Karpas-422 (cell line): ENCODE results near the gene AIFM2. TPM values are rescaled to one million over a fixed set of nuclear protein-coding genes. Genes with fewer than 3 reads are reported as not detected.

Experiments used
- DNase-seq: peaks from one replicate; pipeline ENCODE4 v3.0.0-alpha.2; 2015
- H2AFZ ChIP-seq: fragments of 200-600 bp; sonication (generic); 2 replicates; pipeline ENCODE4 v1.6.1; 2014; ENCODE audit warnings: antibody characterized with exemption, low read length, mixed read lengths
- H3K27ac ChIP-seq: fragments of 200-600 bp; sonication (generic); 2 replicates; pipeline ENCODE4 v1.5.1; 2014; ENCODE audit warnings: mild to moderate bottlenecking, low read length, moderate library complexity
- H3K27me3 ChIP-seq: fragments of 200-600 bp; sonication (generic); 2 replicates; pipeline ENCODE4 v1.6.1; 2014; ENCODE audit warnings: low read length, mixed read lengths
- H3K36me3 ChIP-seq: fragments of 200-600 bp; sonication (generic); 2 replicates; pipeline ENCODE4 v1.6.1; 2014; ENCODE audit warnings: low read length, mixed read lengths; ENCODE audit not compliant: insufficient read depth
- H3K4me1 ChIP-seq: fragments of 200-600 bp; sonication (generic); 2 replicates; pipeline ENCODE4 v1.6.1; 2014; ENCODE audit warnings: mild to moderate bottlenecking, low read length, mixed read lengths
- H3K4me2 ChIP-seq: fragments of 200-600 bp; sonication (generic); 2 replicates; pipeline ENCODE4 v1.6.1; 2014; ENCODE audit warnings: low read length, low read depth, mild to moderate bottlenecking; ENCODE audit not compliant: poor library complexity, severe bottlenecking
- H3K4me3 ChIP-seq: fragments of 200-600 bp; sonication (generic); 2 replicates; pipeline ENCODE4 v1.5.1; 2014; ENCODE audit warnings: mild to moderate bottlenecking, antibody characterized with exemption, low read length, mixed read lengths
- H3K79me2 ChIP-seq: fragments of 200-600 bp; sonication (generic); 2 replicates; pipeline ENCODE4 v1.6.1; 2014; ENCODE audit warnings: mild to moderate bottlenecking, low read length, mixed read lengths
- H3K9ac ChIP-seq: fragments of 200-600 bp; sonication (generic); 2 replicates; pipeline ENCODE4 v1.6.0; 2014; ENCODE audit warnings: low read length
- H3K9me2 ChIP-seq: fragments of 200-600 bp; sonication (generic), shearing (Covaris generic); replicated peaks from 2 replicates; pipeline ENCODE4 v1.6.0; 2014; ENCODE audit warnings: mild to moderate bottlenecking, low read length, moderate library complexity; ENCODE audit not compliant: insufficient read depth
- H3K9me3 ChIP-seq: fragments of 300-700, 200-600 bp; sonication (generic); 2 replicates; pipeline ENCODE4 v1.6.1; 2014; ENCODE audit warnings: low read length, mixed read lengths
- H4K20me1 ChIP-seq: fragments of 200-600 bp; sonication (generic); 2 replicates; pipeline ENCODE4 v1.6.1; 2014; ENCODE audit warnings: mild to moderate bottlenecking, antibody characterized with exemption, low read length, low read depth; ENCODE audit not compliant: insufficient read depth
- total RNA-seq: library from RNA; depleted of rRNA; stranded (reverse); fragments of >200 nt; shearing (Covaris generic); gene quantifications from 2 replicates; pipeline ENCODE4 v1.2.3, GENCODE V29; 2014; ENCODE audit warnings: low replicate concordance

AIFM2 gene
- total RNA-seq, 1 experiment from 2014 or later: 5.7 TPM

- H2AFZ ChIP-seq: no peak overlapping the region
- no peaks in the 10 kb centered on the region for H3K27me3 ChIP-seq
- H3K27ac ChIP-seq: no peak overlapping the region
- H3K9ac ChIP-seq: no peak overlapping the region
- H3K9me2 ChIP-seq: no peaks in the 10 kb centered on the region
- H3K36me3 ChIP-seq: no peaks in the 10 kb centered on the region
- H3K4me1 ChIP-seq: no peaks in the 10 kb centered on the region
- H3K79me2 ChIP-seq: no peaks in the 10 kb centered on the region
- H3K4me3 ChIP-seq: no peak overlapping the region
- no peak overlapping the region for H3K4me2 ChIP-seq
- no peak for DNase-seq
- no peaks in the 10 kb centered on the region for H4K20me1 ChIP-seq
- no peaks in the 10 kb centered on the region for H3K9me3 ChIP-seq
Measured at GRCh38 chr10:70078937-70079336, 53.7 kb downstream of the AIFM2 start.

GRCh38 chr10:70078329-70078728 lies 54.3 kb downstream of the AIFM2 start:
- Histone ChIP-seq H3K4me2 (no peak overlapping the region), H3K27ac (no peak overlapping the region), H2AFZ (no peak overlapping the region), H3K9me2 (no peaks in the 10 kb centered on the region), H3K36me3 (no peaks in the 10 kb centered on the region), H4K20me1 (no peaks in the 10 kb centered on the region), H3K4me3 (no peak overlapping the region), H3K79me2 (no peaks in the 10 kb centered on the region), H3K4me1 (no peaks in the 10 kb centered on the region), H3K27me3 (no peaks in the 10 kb centered on the region), H3K9me3 (no peaks in the 10 kb centered on the region), H3K9ac (no peak overlapping the region)
- no peak for DNase-seq

DNA sequence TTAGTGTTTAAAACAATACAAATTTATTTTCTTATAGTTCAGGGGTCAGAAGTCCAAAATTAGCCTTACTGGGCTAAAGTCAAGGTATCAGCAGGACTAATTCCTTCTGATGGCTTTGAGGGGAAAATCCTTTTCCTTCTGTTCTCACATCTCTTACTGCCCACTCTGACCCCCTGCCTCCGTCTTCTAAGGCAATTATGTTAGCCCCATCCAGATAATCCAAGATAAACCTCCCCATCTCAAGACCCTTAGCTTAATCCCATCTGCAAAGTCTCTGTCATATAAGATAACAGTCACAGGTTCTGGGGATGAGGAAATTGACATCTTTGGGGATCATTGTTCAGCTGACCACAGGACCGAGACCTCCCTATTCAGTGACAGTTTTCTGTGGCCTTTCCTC lies 57.7 kb downstream of the AIFM2 start:
- no peak overlapping the region for H3K4me2 ChIP-seq
- H3K9me2 ChIP-seq: no peaks in the 10 kb centered on the region
- no peak overlapping the region for H2AFZ ChIP-seq
- H3K9me3 ChIP-seq: no peaks in the 10 kb centered on the region
- H3K36me3 ChIP-seq: no peaks in the 10 kb centered on the region
- no peak overlapping the region for H3K9ac ChIP-seq
- no peak overlapping the region for H3K4me3 ChIP-seq
- H4K20me1 ChIP-seq: no peaks in the 10 kb centered on the region
- no peaks in the 10 kb centered on the region for H3K79me2 ChIP-seq
- no peak for DNase-seq
- H3K27me3 ChIP-seq: no peaks in the 10 kb centered on the region
- H3K27ac ChIP-seq: no peak overlapping the region
- H3K4me1 ChIP-seq: no peaks in the 10 kb centered on the region

GRCh38 chr10:70074165-70074564 lies 58.5 kb downstream of the AIFM2 start:
- H3K4me2 ChIP-seq: no peak overlapping the region
- no peaks in the 10 kb centered on the region for H3K9me2 ChIP-seq
- H3K4me1 ChIP-seq: peaks cover 2% of the 10 kb centered on the region
- no peak overlapping the region for H3K27ac ChIP-seq
- no peak for DNase-seq
- H3K9me3 ChIP-seq: no peaks in the 10 kb centered on the region
- no peaks in the 10 kb centered on the region for H4K20me1 ChIP-seq
- no peaks in the 10 kb centered on the region for H3K27me3 ChIP-seq
- H3K9ac ChIP-seq: no peak overlapping the region
- no peak overlapping the region for H3K4me3 ChIP-seq
- no peaks in the 10 kb centered on the region for H3K79me2 ChIP-seq
- H3K36me3 ChIP-seq: no peaks in the 10 kb centered on the region
- no peak overlapping the region for H2AFZ ChIP-seq

DNA sequence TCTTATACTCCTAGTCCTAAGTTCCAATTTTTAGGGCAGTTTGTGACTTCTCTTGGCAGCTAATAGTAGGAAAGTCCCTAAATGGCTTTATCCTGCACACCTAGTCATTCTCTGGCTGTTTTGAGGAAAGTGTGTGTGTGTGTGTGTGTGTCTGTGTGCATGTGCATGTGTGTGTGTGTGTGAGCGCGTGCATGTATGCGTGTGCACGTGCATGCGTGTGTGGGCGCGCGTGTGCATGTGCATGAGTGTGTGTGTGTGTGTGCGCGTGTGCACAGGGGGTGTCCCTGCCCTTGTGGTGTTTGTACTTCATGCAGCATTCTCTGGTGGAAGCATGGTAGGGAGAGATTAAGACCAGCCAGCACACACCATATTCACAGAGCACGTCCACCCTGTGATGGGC lies 61.8 kb downstream of the AIFM2 start:
- no peak overlapping the region for H3K4me3 ChIP-seq
- H3K9ac ChIP-seq: no peak overlapping the region
- no peaks in the 10 kb centered on the region for H3K36me3 ChIP-seq
- no peaks in the 10 kb centered on the region for H3K79me2 ChIP-seq
- DNase-seq: no peak
- H3K9me2 ChIP-seq: no peaks in the 10 kb centered on the region
- H3K4me1 ChIP-seq: peaks cover 4% of the 10 kb centered on the region
- H3K27ac ChIP-seq: no peak overlapping the region
- no peak overlapping the region for H3K4me2 ChIP-seq
- no peaks in the 10 kb centered on the region for H4K20me1 ChIP-seq
- no peaks in the 10 kb centered on the region for H3K27me3 ChIP-seq
- H3K9me3 ChIP-seq: no peaks in the 10 kb centered on the region
- H2AFZ ChIP-seq: no peak overlapping the region

DNA sequence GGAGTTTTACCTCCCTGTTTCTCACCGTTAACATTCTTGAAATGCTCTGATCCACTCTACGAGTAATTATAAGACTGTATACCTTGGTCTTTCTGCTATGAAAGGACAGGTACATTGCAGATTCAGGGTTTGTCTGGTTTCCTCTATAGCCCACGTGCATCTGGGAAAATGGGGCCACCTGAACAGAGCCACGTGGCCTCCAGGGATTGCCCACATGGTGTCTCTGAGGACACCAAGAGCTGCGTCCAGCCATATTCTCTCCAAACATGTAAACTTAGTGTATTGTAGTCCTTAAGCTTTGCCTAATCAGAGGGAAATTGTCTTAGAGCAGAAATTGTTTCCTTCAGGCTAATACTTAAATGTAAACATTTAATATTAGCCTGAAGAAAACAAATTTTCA lies 63.3 kb downstream of the AIFM2 start:
- H3K9ac ChIP-seq: no peak overlapping the region
- no peak for DNase-seq
- no peaks in the 10 kb centered on the region for H3K9me3 ChIP-seq
- no peaks in the 10 kb centered on the region for H3K36me3 ChIP-seq
- H3K4me3 ChIP-seq: no peak overlapping the region
- H3K27ac ChIP-seq: no peak overlapping the region
- no peaks in the 10 kb centered on the region for H4K20me1 ChIP-seq
- H3K4me1 ChIP-seq: peaks cover 4% of the 10 kb centered on the region
- no peaks in the 10 kb centered on the region for H3K27me3 ChIP-seq
- H3K4me2 ChIP-seq: no peak overlapping the region
- H3K79me2 ChIP-seq: no peaks in the 10 kb centered on the region
- H3K9me2 ChIP-seq: no peaks in the 10 kb centered on the region
- H2AFZ ChIP-seq: no peak overlapping the region

DNA sequence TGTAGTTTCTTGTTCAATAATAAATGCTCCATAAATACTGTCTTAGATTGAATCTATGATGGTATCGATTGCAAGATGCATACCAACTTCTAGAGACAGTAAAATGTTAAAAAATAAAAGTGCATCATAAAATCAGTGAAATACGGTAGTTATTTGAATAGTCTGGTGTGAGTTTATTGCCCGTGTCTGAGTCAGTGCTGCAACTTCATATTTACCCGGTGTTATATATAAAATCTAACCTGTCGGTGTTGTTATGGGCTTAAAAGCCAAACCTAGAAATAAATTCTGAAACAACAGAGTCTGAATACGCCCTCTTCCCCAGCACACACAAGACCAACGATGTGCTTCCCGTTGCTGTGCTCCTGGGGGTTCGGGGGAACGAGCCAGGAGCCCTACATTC lies 63.7 kb downstream of the AIFM2 start:
- Histone ChIP-seq H3K36me3 (no peaks in the 10 kb centered on the region), H2AFZ (no peak overlapping the region), H4K20me1 (no peaks in the 10 kb centered on the region)

DNA sequence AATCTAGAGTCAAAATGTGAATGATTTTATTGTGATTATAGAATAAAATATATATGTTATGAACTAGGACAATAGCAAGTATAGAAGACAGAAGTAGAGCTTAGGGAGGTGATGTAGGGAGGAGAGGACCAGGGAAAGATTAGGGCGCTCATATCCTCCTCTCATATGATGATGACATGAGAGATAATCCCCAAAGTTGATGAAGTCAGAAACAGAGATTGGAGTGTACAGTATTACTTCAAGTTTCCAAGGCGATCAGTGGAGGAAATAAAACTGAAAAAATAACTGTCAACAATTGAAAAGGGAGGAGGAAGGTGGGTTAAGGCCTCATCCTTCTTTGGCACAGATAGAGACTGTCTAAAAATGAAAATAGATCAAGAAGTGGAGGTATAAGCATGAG lies 65.0 kb downstream of the AIFM2 start:
- no peaks in the 10 kb centered on the region for H3K36me3 ChIP-seq
- no peaks in the 10 kb centered on the region for H3K9me2 ChIP-seq
- no peaks in the 10 kb centered on the region for H3K9me3 ChIP-seq
- H2AFZ ChIP-seq: no peak overlapping the region
- H3K27me3 ChIP-seq: no peaks in the 10 kb centered on the region
- no peak overlapping the region for H3K9ac ChIP-seq
- no peaks in the 10 kb centered on the region for H3K79me2 ChIP-seq
- DNase-seq: no peak
- H4K20me1 ChIP-seq: no peaks in the 10 kb centered on the region
- no peak overlapping the region for H3K4me3 ChIP-seq
- H3K4me1 ChIP-seq: peaks cover 4% of the 10 kb centered on the region
- no peak overlapping the region for H3K4me2 ChIP-seq
- H3K27ac ChIP-seq: no peak overlapping the region

More for the DNA sequence above, 63.7 kb downstream of the AIFM2 start:
- Histone ChIP-seq H3K4me2 (no peak overlapping the region), H3K9me3 (no peaks in the 10 kb centered on the region), H3K9me2 (no peaks in the 10 kb centered on the region), H3K4me3 (no peak overlapping the region), H3K9ac (no peak overlapping the region), H3K27me3 (no peaks in the 10 kb centered on the region), H3K4me1 (peaks cover 4% of the 10 kb centered on the region), H3K79me2 (no peaks in the 10 kb centered on the region), H3K27ac (no peak overlapping the region)
- DNase-seq: no peak

- H3K36me3 ChIP-seq: no peaks in the 10 kb centered on the region
- no peaks in the 10 kb centered on the region for H3K27me3 ChIP-seq
- H4K20me1 ChIP-seq: no peaks in the 10 kb centered on the region
- no peak overlapping the region for H2AFZ ChIP-seq
- H3K9ac ChIP-seq: no peak overlapping the region
- no peaks in the 10 kb centered on the region for H3K79me2 ChIP-seq
- no peak overlapping the region for H3K4me2 ChIP-seq
- no peak for DNase-seq
- H3K9me2 ChIP-seq: no peaks in the 10 kb centered on the region
- H3K4me3 ChIP-seq: no peak overlapping the region
- H3K9me3 ChIP-seq: no peaks in the 10 kb centered on the region
- peaks cover 4% of the 10 kb centered on the region for H3K4me1 ChIP-seq
- H3K27ac ChIP-seq: no peak overlapping the region
Measured at GRCh38 chr10:70066190-70066589, 66.4 kb downstream of the AIFM2 start.
